COR-L47 (cell line): ENCODE results near the gene NEK4.
"Not testable (repeated sequence)": the region's sequence is repeated elsewhere in the genome, so short reads cannot be mapped to it uniquely, and the experiment has no call there.

Source experiments
- DNase-seq: peaks from one replicate; lab custom pipeline; 2025; lab: John Stamatoyannopoulos, UW

The NEK4 gene

DNA sequence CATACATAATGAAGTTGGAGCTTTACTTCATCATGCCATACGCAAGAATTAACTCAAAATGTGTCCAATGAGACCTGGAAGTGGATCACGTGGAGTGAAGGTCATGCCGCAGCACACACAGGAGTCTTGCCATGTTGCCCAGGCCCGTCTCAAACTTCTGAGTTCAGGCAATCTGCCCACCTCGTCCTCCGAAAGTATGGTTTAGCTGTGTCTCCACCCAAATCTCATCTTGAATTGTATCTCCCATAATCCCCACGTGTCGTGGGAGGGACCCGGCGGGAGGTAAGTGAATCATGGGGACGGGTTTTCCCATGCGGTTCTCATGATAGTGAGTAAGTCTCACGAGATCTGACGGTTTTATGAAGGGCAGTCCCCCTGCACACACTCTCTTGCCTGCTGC lies 39.1 kb downstream of the NEK4 start:
- DNase-seq = no peak

DNA sequence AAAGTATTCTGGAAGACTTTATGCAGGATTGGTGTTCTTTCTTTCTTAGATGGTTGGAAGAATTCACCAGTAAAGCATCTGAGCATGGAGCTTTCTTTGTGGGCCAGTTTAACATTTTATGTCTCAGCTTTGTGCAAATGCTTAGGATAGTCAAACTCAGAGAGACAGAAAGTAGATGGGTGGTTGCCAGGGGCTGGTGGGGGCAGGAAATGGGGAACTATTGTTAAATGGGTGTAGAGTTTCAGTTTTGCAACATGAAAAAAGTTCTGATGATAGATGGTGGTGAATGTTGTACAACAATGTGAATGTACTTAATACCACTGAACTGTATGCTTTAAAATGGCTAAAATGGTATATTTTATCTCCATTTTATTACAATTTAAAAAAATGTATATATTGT lies 40.1 kb downstream of the NEK4 start:
- no peak for DNase-seq

DNA sequence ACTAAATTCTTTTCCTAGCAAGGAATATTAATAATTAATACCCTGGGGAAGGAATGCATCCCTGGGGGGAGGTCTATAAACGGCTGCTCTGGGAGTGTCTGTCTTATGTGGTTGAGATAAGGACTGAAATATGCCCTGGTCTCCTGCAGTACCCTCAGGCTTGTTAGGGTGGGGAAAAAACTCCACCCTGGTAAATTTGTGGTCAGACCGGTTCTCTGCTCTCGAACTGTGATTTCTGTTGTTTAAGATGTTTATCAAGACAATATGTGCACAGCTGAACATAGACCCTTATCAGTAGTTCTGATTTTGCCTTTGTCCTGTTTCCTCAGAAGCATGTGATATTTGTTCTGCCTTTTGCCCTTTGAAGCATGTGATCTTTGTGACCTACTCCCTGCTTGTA lies 42.0 kb downstream of the NEK4 start:
- not testable (repeated sequence) for DNase-seq

DNA sequence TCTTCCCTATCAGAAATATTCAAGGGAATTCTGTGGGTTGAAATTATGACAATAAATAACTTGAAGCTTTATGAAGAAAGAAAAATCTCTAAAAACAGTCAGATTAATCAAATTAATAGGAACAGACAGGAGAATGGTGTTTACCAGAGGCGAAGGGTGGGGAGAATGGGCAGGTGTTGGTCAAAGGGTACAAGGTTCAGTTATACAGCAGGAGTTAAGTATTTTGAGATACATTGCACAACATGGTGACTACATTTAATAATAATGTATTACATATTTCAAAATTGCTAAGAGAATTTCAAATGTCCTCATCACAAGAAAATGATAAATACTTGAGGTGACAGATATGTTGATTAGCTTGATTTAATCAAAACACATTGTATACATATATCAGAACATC lies 46.2 kb downstream of the NEK4 start:
- DNase-seq = no peak

DNA sequence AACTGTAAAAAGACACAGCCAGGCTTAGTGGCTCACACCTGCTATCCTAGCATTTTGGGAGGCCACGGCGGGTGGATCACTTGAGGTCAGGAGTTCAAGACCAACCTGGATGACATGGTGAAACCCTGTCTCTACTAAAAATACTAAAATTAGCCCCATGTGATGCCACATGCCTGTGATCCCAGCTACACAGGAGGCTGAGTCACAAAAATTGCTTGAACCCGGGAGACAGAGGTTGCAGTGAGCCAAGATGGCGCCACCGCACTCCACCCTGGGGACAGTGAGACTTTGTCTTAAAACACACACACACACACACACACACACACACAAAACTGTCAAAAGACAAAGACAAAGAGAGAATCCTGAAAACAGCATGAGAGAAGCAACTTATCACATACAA lies 46.8 kb downstream of the NEK4 start:
- DNase-seq = no peak

DNA sequence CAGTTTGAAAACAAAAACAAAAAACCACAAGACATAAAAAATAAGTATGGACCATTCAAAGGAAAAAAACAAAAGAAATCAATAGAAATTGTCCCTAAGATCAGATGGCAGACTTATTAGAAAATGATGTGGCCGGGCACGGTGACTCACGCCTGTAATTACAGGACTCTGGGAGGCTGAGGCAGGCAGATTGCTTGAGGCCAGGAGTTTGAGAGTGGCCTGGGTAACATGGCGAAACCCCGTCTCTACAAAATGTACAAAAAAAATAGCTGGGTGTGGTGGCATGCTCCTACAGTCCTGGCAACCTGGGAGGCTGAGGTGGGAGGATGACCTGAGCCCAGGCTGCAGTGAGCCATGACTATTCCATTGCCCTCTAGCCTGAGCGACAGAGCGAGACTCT lies 48.2 kb downstream of the NEK4 start:
- DNase-seq = no peak

DNA sequence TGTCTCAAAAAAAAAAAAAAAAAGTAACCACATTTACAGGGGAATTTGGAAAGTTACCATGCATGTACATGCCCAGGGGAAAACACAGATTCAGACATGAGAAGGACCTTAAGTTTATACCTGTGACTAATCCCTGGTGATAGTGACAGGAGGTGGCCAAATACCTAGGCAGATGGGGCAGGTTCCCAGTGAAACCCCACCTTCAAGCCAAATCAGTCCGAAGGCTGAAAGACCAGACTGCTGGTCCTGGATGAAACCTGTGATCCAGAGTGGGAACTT lies 49.1 kb downstream of the NEK4 start:
- no peak for DNase-seq

DNA sequence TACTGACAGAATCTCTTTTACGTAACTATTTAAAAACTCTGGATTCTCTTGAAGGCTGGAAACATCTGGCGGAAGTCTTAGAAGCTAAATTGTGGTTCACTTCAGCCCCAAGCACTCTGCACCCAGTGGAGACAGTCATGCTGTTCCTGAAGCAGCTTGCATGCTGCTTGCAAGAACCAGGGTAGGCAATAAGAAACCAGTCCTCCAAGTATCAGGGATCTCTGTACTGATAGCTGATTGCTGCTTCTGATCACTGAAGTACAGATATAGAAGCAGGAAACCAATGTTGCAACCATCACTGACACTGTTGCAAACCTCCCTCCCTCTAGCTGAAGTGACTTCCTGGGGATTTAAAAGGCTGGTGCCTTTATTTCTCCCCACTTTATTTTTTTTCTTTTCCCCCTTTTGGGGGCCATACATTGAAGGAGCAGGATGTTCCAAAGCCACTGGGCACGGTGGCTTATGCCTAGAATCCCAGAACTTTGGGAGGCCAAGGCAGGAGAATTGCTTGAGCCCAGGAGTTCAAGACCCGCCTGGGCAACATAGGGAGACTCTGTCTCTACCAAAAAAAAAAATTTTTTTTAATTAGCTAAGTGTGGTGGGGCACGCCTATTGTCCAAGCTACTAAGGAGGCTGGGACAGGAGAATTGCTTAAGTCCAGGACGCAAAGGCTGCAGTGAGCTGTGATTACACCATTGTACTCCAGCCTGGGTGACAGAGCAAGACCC lies 49.6 kb downstream of the NEK4 start:
- DNase-seq = no peak

DNA sequence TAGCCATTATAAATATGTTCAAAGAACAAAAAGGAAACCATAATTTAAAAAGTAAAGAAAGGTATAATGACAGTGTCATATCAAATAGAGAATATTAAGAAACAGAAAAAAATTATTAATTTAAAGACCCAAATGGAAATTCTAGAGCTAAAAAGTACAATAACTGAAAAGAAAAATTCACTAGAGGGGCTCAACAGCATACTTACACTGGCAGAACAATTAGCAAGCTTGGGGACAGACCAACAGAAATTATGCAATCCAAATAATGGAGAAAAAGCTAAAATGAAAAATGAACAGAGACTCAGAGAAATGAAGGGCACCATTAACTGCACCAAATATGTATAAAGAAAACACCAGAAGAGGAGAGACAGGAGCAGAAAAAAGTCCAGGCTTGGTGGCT lies 51.1 kb downstream of the NEK4 start:
- DNase-seq = no peak

DNA sequence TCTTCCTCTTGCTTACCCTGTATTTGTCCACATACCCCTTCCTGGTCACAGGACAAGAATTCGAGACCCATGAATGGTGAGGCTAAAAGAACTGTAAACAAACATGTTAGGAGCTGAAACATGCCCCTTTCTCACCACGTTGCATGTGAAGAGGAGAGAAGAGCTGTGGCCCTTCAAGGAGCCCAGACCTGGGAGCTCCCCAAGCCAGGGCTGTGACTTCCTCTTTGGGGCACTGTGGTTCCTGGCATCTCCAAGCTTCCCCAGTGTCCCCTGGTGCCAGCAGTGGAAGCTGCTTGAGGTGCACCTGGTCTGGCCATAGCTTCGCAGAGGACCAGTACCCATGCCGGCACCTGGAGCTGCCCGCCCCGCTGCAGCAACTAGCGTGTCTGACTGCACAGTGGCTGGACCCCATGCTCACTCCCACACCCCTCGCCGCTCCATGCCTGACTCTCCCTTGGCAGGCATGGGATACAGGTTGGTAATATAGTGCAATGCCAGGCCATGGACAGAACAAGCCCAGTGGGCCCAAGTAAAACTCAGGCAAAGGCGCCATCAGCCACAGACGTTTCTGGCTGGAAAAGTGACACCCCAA lies 54.9 kb downstream of the NEK4 start:
- no peak for DNase-seq

DNA sequence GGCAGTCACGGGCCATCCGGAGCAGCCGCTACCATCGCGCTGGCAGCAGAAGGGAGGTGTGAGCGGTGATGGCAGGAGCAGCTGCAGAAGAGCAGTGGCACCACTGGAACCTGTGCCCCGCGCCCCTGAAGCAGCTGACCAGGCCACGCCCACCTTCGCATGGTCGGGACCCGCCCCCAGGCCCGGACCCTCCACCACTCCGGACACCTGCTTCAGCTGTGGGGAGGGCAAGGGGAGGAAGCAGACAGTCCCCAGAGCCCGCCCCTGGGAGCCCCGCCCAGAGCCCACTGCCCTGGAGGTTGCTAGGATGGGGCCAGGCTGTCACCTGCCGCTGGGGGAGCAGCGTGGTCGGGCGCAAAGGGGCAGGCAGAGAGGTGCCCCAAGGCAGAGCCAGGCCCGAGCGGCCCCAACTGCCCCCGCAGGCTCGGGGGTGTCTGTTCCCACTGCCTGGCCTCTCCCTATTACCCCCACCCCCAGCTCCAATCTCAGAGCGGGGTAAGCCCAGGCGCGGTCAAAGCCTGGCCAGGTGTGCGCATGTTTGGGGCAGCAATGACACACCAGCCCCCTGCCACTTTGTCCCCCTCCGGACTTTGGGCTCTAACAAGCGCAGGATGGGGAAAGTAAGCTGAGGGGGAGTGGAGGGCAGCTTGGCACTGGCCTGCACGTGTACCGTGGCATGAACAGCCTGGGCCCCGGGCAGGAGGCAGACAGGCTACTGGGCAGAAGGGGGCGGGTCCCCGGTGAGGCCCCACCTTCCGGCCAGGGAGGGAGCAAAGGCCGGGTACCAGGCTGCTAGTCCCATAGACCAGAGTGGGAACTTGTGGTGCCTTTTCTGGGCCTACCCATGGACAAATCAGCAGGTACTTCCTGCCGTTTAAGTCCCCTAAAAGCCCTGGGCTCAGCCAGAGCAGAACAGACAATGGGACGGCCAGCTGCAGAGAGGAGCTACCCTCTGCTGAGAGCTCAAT lies 56.1 kb downstream of the NEK4 start:
- no peak for DNase-seq

DNA sequence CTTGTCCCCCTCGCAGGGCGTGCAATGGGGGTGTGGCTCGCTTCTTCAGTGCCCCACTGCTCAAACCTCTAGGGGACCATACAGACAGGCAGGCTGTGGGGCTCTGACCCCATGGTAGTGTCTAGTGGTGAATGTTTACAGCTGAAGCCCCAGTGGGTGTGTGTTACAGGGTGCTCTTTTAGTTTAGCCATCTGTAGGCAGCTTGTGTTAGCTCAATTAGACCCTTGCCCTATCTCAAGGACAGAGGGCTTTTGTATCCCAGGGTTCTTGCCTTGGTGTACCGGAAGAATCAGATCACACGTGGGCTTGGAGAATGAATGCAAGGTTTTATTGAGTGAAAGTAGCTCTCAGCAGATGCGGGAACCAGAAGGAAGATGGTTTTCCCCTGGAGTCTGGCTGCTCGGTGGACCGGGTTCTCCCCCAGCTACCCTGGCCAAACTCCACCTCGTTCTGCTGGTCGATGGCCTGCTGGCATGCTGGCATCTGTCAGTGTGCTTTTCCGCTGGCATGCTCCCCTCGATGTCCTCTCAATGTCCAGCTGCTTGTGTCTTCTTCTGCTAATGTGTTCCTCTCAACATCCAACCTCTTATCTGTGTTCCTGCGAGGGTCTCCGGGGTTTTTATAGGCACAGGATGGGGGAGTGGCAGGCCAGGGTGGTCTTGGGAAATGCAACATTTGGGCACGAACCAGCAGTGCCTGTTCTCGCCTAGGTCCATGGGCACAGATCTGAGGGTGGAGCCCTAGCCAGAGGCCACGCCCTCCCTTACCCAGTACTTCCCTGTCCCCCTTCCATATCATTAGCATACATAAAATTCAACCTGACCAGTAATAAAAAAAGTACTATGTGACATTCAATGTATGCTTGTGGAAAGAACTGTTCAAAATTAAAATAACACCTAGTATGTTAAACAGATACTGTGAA lies 58.2 kb downstream of the NEK4 start:
- DNase-seq = no peak

DNA sequence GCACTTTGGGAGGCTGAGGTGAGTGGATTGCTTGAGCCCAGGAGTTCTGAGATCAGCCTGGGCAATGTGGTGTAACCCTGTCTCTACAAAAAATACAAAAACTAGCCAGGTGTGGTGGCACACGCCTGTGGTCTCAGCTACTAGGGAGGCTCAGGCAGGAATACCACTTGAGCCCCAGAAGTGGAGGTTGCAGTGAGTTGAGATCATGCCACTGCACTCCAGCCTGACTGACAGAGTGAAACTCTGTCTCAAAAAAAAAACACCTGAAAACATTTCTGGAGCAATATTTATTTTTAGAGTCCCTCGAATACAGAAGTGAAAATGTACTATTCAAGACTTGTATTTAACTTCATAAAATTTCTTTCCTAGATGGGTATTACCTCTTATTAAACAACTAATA lies 60.2 kb downstream of the NEK4 start:
- DNase-seq = no peak

DNA sequence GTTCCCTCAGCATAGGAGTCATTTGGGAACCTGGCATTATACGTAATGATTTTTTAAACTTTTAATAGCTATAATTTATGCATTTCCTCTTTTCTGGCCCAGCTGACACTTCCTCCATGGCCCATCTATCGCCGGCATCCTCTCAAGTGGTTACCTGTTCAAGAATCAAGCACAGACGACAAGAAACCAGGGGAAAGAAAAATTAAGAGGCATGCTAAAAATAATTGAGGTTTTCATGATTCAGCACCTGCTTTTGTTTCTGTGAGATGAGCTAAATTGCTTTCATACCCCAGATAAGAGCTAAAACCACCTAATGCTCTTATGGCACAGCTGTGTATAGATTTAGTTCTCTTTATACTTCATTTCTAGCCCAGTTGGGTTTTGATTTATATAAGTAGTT lies 63.2 kb downstream of the NEK4 start:
- DNase-seq = no peak

DNA sequence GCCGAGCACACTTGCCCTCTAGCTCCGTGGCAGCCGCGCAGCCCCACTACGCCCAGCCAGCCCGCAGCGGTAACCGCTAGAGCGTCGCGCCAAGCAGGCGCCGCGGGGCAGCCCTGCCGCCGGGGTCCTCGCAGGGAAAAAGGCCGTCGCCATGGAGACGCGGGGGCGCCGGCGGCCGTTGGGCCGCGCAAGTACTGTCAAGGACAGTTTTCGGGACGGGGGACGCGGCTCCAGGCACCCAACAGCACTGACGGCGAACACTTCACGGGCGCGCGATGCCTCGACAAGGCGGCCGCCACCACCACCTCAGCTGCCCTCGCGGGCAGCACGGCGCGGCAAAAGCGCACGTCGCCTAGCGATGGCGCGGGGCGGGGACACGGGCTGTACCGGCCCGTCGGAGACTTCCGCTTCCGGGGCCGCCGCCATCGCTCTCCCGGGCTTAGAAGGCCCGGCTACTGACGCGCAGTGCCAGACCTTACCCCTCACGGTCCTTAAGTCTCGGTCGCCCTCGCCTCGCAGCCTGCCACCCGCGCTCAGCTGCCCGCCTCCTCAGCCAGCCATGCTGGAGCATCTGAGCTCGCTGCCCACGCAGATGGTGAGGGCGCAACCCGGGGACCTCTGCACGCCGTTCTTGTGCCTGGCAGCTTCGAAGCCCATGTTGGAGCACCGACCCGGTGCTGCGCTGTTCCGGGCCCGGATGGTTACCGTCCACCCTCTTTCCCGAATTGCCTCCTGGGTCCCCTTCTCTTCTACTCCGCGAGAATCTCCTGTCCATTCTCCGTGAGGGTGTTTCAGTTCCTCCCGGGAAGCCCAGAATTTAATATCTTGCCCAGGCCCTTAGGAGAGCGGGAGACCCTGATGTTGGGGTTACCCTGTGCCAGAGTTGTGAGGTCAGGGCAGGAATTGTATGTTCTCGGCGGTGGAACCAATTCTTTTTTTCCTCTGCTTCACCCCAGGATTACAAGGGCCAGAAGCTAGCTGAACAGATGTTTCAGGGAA lies 64.8 kb downstream of the NEK4 start, which contains the start of the genes GLT8D1 and SPCS1:
Gene GLT8D1 (minus strand): TSS at position 104 of the 999 bp plus-strand sequence. CDS start 5,331 bp downstream, outside the sequence.
Gene SPCS1 (plus strand): TSS at position 419 of the 999 bp plus-strand sequence. CDS start 141 bp downstream, at position 560.
- peak; percentile 51 for DNase-seq

DNA sequence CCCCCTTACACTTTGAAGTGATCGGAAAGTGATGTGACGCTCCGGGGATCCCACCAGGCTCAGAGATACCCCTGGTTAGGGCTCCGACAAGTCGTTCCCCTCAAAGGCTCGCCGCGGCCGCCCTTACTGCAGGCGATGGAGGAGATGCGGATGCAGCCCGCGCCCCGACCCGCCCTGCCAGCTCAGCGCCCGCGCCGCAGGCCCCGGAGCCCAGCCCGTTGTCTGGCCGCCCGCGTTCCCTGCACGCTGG lies 65.4 kb downstream of the NEK4 start:
- no peak for DNase-seq

DNA sequence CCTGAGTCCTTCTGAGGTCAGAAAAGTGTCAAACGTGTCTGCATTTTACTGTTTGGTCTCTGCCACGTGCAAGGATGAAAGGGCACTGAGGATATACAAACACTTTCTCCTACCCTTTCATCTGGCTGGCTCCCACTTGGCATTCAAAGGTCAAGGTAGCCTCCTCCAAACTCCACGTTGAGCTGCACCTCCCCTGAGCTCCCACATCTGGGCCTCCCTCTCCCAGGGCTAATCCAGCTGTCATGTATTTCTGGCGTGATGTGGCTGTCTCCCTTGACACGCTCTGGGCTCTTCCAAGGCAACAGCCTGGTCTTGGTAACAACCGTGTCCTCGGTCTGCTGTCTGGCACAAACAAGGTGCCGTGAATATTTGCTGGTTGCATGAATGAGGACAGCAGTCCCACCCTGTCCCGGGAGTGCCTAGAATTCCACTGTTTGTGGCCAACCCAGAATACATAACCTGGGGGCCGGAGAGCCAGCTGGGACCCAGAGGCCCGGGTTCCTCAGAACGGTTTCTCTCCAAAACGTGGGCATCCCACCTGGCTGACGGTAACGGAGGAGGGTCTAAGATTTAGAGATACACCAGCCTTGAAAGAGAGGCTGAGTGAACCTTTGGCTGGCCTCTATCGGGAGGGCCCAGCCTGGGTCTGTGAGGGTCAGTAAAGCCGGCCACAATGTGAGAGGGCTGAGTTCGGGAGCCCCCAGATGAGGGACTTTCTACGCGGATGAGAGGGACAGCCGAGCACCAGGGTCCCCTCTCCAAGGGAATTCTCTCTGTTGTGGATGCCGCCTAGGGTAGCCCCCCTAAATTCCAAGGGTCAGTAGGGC lies 65.9 kb downstream of the NEK4 start:
- no peak for DNase-seq

DNA sequence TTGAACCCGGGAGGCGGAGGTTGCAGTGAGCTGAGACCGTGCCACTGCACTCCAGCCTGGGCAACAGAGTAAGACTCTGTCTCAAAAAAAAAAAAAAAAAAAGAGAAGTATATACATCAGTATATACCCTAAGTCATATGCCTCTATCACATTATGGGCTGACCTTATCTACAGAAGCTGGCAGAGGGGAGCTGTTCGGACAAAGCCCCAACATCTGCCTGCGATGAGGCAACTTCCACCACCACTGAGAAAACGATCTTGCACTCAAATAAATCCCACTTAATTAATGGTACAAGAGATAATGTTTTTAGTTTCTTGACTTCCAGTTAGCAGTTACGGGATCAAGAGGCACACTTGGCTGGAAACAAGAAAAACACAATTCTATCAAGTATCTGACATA lies 67.4 kb downstream of the NEK4 start:
- no peak for DNase-seq

DNA sequence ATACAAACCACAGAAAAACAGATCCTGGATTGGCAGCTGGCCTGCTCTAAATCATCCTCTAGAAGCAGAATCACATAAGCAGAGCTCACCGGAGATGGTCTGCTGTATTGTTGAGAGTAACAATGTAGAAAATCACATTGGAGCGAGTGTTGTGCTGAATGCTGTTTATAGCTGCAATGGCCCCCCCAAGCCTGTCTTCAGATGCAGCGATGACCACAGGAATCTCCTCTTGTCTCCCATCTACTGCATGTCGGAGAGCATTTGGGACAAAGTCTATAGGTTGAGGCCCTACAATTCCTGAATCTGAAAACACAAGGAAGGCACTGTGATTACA lies 73.1 kb downstream of the NEK4 start:
- no peak for DNase-seq
